Spleen (tissue), 7 donors: Measurements from ENCODE around the gene BROX.

Source experiments
- CTCF ChIP-seq, 11 experiments: fragments of 200-600 bp in 7 of 11; fragments of 450-650 bp in 4 of 11; sonication (generic) in 4 of 11; IDR thresholded peaks in 8 of 11; conservative IDR thresholded peaks in 3 of 11; 1 replicate in 7 of 11; 2 replicates in 4 of 11; pipeline versions ENCODE4 v1.4.0 to v1.8.0; 2016 to 2021; ENCODE audit warnings: antibody characterized with exemption in 11 of 11, inconsistent platforms in 4 of 11, mild to moderate bottlenecking in 1 of 11
- POLR2AphosphoS5 ChIP-seq, 3 donors: sonication (generic); formaldehyde crosslinking; IDR thresholded peaks; one replicate each; pipeline ENCODE4 v1.5.1; 2017; ENCODE audit warnings: antibody characterized with exemption in 3 of 3
- donor health status: DM: no; HTN: no; CAD: no; lungs with moderate emphysema.
- donor health status: DM: no; HTN: no; CAD: no.
- donor health status: DM: no; HTN: no; CAD: no.

GRCh38 chr1:222736470-222736869 lies 24.1 kb downstream of the BROX start:
- no peak for TF ChIP-seq CTCF (IDR thresholded peaks at IDR 0.05 in 8 of 11, conservative IDR thresholded peaks at IDR 0.05 in 3 of 11)
- TF ChIP-seq POLR2AphosphoS5 (IDR thresholded peaks at IDR 0.05): no peak
